Muscle of back (tissue), 10 donors: ENCODE results near the gene TBC1D20. TPM values are rescaled to one million over a fixed set of nuclear protein-coding genes. Genes with fewer than 3 reads are reported as not detected.

Experiments used
- polyA plus RNA-seq, 10 donors: library from polyadenylated mRNA; unstranded; fragments of 120-200 nt; gene quantifications; one replicate each; pipeline ENCODE4 v1.2.1, GENCODE V29; 2013; ENCODE audit not compliant: insufficient read length in 10 of 10

The TBC1D20 gene
- polyA plus RNA-seq, 10 donors = 27.3 to 35.0 (median 29.8) TPM

Other genes with a start within 250 kb of the TBC1D20 start
- not detected for gene DEFB129, start 235.3 kb downstream of the TBC1D20 start, polyA plus RNA-seq
- not detected for gene DEFB132, start 204.8 kb downstream of the TBC1D20 start, polyA plus RNA-seq
- 10 to 100 TPM in 8 of 10 donors, 1 to 10 TPM in 2; 9.8 to 13.2 (median 10.7) TPM for gene C20orf96, start 171.8 kb downstream of the TBC1D20 start, polyA plus RNA-seq
- 10 to 100 TPM; 24.6 to 40.1 (median 31.3) TPM for gene ZCCHC3, start 165.0 kb downstream of the TBC1D20 start, polyA plus RNA-seq
- gene SOX12, start 137.0 kb downstream of the TBC1D20 start, polyA plus RNA-seq = 10 to 100 TPM; 16.5 to 24.1 (median 20.6) TPM
- 10 to 100 TPM; 23.9 to 31.9 (median 26.6) TPM for gene NRSN2, start 115.4 kb downstream of the TBC1D20 start, polyA plus RNA-seq
- gene TRIB3, start 81.8 kb downstream of the TBC1D20 start, polyA plus RNA-seq = 1 to 10 TPM; 2.9 to 5.8 (median 3.8) TPM
- gene RBCK1, start 54.2 kb downstream of the TBC1D20 start, polyA plus RNA-seq = 10 to 100 TPM; 38.9 to 72.6 (median 50.2) TPM
- gene CSNK2A1, start 81.3 kb upstream of the TBC1D20 start, polyA plus RNA-seq = 100 to 1,000 TPM in 7 of 10 donors, 10 to 100 TPM in 3; 84.1 to 135 (median 115) TPM
- 1 to 10 TPM; 2.8 to 5.3 (median 3.8) TPM for gene TCF15, start 147.8 kb upstream of the TBC1D20 start, polyA plus RNA-seq
- 10 to 100 TPM in 4 of 10 donors, 1 to 10 TPM in 6; 6.8 to 11.7 (median 9.5) TPM for gene SRXN1, start 190.7 kb upstream of the TBC1D20 start, polyA plus RNA-seq
- under 1 TPM in 2 of 10 donors, not detected in 8; 0.04 to 0.18 TPM for gene SCRT2, start 213.3 kb upstream of the TBC1D20 start, polyA plus RNA-seq